ENCODE data around the gene KRT77. TPM values are rescaled to one million over a fixed set of nuclear protein-coding genes. Genes with fewer than 3 reads are reported as not detected.

The KRT77 gene
- total RNA-seq, 3 donors from 2014 or later, result not detected

- Histone ChIP-seq H3K4me1 (ENCODE audit: low read depth) (no peaks in the 10 kb centered on the region), H3K4me3 (no peak overlapping the region), H3K9me3 (no peaks in the 10 kb centered on the region), H3K36me3 (ENCODE audit: low read depth) (no peaks in the 10 kb centered on the region)
- DNase-seq, result no peak
- intact Hi-C loops (cut with DNase I, micrococcal nuclease), result no loop called here
- TF ChIP-seq, protein P1, sequence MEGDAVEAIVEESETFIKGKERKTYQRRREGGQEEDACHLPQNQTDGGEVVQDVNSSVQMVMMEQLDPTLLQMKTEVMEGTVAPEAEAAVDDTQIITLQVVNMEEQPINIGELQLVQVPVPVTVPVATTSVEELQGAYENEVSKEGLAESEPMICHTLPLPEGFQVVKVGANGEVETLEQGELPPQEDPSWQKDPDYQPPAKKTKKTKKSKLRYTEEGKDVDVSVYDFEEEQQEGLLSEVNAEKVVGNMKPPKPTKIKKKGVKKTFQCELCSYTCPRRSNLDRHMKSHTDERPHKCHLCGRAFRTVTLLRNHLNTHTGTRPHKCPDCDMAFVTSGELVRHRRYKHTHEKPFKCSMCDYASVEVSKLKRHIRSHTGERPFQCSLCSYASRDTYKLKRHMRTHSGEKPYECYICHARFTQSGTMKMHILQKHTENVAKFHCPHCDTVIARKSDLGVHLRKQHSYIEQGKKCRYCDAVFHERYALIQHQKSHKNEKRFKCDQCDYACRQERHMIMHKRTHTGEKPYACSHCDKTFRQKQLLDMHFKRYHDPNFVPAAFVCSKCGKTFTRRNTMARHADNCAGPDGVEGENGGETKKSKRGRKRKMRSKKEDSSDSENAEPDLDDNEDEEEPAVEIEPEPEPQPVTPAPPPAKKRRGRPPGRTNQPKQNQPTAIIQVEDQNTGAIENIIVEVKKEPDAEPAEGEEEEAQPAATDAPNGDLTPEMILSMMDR (IDR thresholded peaks at IDR 0.05), result no peak
- ATAC-seq, result no peak
These were observed 19.4 kb upstream of the KRT77 start for GRCh38 chr12:52722680-52723079.

DNA sequence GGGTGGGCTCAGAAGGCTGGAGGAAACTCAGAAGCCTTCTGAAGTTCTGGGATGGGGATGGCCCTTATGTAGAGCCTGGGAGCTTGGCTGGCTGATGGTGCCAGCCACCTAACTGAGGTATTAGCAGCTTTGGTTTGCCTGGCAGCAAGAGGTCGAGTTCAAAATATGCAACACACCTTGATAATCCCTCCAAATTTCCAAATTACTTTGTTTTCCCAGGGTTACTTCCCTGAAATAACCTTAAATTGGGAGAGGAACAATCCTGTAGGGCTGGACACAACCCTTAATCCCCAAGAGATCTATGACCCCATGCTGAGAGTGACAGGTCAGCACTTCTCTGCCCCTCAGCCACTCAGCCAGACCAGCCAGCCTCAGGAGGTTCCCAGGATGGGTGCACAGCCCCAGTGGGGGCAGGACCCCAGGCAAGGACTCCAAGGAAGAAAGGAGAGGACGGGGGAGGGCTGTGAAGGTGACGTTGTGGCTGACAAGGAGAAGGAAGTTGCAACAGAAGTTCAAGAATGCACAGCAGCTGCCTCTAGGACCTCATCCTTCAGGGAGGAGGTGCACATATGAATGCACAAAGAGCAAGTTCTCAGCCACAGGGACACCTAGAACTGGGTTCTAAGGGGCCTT is 18.6 kb upstream of the KRT77 start:
- DNase-seq, result no peak
- no peak for ATAC-seq
- H3K36me3 ChIP-seq (ENCODE audit: low read depth), result no peaks in the 10 kb centered on the region
- H3K4me3 ChIP-seq, result no peak overlapping the region
- TF ChIP-seq, protein P1 (IDR thresholded peaks at IDR 0.05), result no peak
- H3K4me1 ChIP-seq (ENCODE audit: low read depth), result no peaks in the 10 kb centered on the region
- no peaks in the 10 kb centered on the region for H3K9me3 ChIP-seq
- intact Hi-C loops (cut with DNase I, micrococcal nuclease), result no loop called here

- Histone ChIP-seq H3K36me3 (ENCODE audit: low read depth) (no peaks in the 10 kb centered on the region), H3K4me3 (no peak overlapping the region), H3K4me1 (ENCODE audit: low read depth) (no peaks in the 10 kb centered on the region), H3K9me3 (no peaks in the 10 kb centered on the region)
- DNase-seq (no peak), ATAC-seq (no peak)
- intact Hi-C loops (cut with DNase I, micrococcal nuclease), result no loop called here
- TF ChIP-seq, protein P1 (IDR thresholded peaks at IDR 0.05), result no peak
These were observed 17.1 kb upstream of the KRT77 start for GRCh38 chr12:52720365-52720886.

- TF ChIP-seq, protein P1 (IDR thresholded peaks at IDR 0.05), result no peak
- no peak for ATAC-seq
- intact Hi-C loops (cut with DNase I, micrococcal nuclease), result no loop called here
These were observed 12.7 kb upstream of the KRT77 start for GRCh38 chr12:52716061-52716460.

DNA sequence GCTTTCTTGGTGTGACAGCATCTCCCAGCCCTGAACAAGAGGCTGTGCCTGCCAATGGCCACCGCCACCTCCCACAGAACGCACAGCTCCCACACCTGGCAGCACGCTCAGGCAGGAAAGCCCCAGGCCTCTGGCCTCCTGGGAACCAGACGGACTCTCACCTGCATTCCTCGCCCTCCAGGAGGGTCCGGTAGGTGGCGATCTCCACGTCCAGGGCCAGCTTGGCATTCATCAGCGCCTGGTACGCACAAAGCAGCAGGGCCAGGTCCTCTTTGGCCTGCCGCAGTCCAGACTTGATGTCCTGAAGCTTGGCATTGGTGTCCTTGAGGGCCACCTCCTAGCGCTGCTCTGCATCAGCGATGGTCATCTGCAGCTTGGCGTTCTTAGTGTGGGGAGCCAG is 12.1 kb upstream of the KRT77 start:
- H3K4me3 ChIP-seq, result no peak overlapping the region
- intact Hi-C loops (cut with DNase I, micrococcal nuclease), result no loop called here
- TF ChIP-seq, protein P1 (IDR thresholded peaks at IDR 0.05), result no peak
- peak; percentile 67 for ATAC-seq
- H3K36me3 ChIP-seq (ENCODE audit: low read depth), result no peaks in the 10 kb centered on the region
- no peaks in the 10 kb centered on the region for H3K9me3 ChIP-seq
- peak in 2 of 3 donors; percentile 43 to 53 for DNase-seq
- H3K4me1 ChIP-seq (ENCODE audit: low read depth), result no peaks in the 10 kb centered on the region

More at GRCh38 chr12:52716061-52716460, 12.7 kb upstream of the KRT77 start:
- no peak overlapping the region for H3K4me3 ChIP-seq
- H3K36me3 ChIP-seq (ENCODE audit: low read depth), result no peaks in the 10 kb centered on the region
- no peaks in the 10 kb centered on the region for H3K9me3 ChIP-seq
- H3K4me1 ChIP-seq (ENCODE audit: low read depth), result no peaks in the 10 kb centered on the region
- DNase-seq, result no peak

Measured in mucosa of descending colon (tissue), 3 donors.